Measurements from ENCODE around the gene ADGRV1.

The ADGRV1 gene

DNA sequence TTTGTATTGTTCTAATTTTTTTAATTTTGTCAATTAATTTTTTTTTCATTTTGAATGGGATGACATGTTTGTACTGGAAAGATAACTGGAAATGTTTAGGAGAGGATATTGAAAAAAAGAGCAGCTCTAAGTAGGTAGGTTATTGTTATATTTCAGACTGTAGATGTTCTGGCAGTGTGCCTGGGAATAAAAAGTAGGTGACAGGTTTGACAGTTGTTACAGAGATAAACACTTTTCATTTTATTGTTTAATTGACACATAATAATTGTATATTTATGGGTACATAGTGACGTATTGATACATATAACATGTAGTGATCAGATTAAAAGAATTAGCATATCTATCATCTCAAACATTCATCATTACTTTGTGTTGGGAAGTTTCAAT is 545.5 kb downstream of the ADGRV1 start:
- no peak for DNase-seq (ENCODE audit: low read depth in 2 of 2)

DNA sequence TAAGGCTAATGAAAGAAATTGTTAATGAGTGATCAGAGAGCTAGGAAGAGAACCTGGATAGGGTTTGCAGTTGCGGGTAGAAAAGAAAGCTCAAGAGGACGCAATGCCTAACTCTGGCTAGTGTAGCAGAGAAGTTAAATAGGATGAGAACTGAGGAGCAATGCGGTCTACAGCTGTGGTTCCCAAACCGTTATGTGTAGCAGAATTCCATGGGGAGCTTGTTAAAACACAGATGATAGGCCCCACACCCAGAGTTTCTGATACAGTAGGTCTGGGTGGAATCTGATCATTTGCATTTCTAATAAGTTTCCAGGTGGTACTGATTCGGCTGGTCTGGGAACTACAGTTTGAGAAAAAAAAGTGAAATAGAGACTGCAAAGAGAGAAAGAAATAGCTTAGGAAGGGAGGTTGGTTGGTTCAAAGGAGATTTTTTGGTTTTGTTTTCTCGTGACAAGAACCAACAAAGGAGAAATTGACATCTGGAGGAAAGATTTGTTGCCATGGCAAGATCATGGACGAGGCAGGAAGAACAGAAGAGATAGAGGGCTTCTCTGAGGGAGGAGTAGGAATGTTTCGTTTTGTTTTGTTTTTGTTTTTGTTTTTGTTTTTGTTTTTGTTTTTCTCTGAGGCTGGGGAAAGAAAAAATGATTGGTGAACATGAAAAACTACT is 548.4 kb downstream of the ADGRV1 start:
- no peak for DNase-seq (ENCODE audit: low read depth in 2 of 2)

DNA sequence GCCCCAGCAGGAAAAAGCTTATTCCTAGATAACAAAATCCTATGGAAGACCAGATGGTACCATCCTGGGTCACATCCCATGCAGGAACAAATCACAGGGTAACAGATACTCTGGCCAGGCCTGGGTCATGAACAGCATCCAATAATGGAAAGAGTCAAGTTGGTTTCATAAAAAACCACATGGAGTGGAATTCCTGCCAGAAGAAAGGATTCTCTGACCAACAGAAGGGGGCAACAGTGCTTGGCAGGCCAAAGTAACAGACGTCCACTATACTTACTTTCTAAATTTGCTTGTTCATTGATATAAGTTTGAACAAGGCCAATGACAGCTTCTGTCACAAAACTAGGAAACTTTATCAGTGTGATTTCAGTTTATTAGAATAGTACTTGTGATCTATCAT is 551.0 kb downstream of the ADGRV1 start:
- DNase-seq (ENCODE audit: low read depth in 2 of 2), result no peak

DNA sequence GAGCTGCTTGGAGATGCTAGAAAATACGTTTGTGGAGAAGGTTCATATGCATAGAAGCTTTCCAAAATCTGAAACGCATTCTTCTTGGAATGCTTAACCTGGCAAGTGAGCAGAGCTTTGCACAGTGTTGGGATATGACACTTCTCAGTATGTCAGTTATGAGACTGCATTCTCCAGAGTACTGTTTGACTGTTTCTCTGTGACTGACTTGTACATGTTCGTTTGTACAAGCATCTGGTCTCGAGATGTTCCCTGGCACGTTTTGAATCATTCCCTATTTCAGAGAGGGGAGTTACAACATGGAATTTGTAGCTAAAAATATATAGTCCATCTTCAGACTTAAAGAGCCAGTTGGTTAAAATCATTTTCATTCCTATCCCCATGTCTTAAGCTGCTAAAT is 552.1 kb downstream of the ADGRV1 start:
- no peak for DNase-seq (ENCODE audit: low read depth in 2 of 2)

GRCh38 chr5:91111473-91112238 is 553.1 kb downstream of the ADGRV1 start:
- no peak for DNase-seq (ENCODE audit: low read depth in 2 of 2)

DNA sequence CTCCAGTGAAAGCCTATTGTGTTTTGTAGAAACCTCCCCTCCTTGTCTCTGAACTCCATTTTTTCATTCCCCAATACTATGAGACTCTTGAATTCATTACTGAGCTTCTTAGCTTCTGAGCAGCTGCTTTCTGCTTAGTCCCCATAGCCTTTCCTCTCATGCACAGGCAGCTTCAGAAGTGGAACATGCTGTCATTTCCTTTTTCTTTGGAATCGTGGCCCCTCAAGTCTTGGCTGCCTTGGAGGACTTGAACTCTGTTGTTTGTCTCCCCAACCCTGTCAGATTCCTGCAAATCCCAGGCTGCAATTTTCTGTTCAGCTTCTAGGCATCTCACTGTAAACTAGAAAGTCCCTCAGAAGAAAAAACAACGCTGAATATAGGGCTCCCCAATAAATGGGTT is 556.1 kb downstream of the ADGRV1 start:
- no peak for DNase-seq (ENCODE audit: low read depth in 2 of 2)

DNA sequence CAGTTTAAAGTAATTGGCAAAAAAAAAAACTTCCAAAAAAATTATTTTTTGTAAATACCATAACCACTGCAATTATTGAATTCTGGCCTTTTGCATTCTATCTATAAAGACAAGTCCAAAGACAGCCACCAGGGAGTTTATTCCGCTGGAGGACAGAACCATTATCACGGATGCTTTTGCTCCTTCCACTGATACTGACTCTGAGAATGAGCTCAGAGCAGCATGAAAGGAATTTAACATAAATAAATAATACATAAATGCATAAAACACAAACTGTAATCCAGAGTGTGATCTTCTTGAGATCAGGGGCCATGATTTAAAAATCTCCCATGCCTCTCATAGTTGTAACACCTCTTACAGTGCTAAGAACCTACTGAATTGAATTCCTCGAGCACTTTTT is 559.8 kb downstream of the ADGRV1 start:
- no peak for DNase-seq (ENCODE audit: low read depth in 2 of 2)

DNA sequence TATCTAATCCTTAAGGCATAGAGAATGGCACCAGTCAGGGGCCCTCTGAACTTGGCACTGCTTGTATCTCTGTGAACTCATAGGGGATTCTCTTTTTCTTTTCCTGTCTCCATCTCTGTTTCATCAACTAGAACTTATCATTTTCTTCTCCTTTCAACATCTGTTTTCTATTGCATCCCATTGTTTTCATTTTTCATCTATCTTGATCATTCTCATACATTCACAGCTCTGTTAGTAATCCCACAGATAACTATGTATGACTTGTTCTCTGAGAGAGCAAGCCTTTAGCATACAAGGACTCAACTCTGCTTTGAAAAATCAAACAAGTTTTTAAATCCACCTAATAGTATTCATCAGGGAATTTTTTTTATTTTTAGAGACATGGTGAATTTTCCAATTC is 560.2 kb downstream of the ADGRV1 start:
- no peak for DNase-seq (ENCODE audit: low read depth in 2 of 2)

DNA sequence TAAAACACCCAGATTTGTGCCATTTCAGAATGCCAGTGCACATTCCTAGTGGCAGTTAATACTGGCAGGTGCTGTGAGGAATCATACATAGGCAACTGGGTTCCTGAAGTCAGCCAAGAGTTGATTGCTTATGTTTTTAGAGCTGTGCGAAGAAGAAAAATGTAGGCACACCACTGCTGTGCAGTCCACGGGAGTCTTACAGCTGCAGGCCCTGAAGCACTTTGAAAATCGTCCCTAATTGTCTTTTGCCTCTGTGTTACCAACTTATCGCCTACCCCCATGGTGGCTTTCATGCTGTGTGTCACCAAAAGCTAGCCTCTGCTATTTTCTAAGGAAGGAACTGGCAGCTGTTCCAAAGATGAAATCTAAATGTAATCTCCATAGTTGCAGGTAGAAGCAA is 560.6 kb downstream of the ADGRV1 start:
- DNase-seq (ENCODE audit: low read depth in 2 of 2), result no peak

GRCh38 chr5:91119981-91120850 is 561.6 kb downstream of the ADGRV1 start:
- DNase-seq (ENCODE audit: low read depth in 2 of 2), result no peak

DNA sequence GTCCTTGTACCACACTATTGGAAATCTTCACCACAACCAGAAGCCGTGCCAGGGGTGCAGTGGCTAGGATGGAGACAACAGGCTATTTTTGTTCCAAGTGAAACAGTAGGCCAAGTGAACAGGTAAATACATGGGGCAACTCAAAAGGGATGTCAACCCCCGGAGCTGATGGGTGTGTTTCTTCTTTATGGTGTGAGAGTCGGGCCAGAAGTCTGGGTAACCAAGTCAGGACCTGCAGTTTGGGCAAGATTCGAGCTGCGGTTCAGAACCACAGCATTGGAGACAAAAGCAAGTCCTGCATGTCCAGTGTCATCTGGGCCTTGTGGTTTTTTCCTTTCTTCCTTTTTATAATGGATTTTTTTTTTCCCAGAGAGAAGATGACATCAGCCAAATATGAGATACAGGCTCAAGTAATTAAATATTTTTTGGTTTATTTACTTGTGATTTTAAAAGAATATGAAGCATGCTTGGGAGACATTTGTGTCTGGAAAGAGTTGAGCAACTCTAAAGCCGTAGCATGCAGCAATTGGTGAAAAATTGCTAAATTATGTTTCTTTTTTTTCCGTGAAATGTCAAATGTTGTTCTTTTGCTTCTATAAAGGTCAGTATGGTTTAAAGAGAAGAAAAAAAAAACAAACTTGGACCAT is 562.9 kb downstream of the ADGRV1 start:
- no peak for DNase-seq (ENCODE audit: low read depth in 2 of 2)

DNA sequence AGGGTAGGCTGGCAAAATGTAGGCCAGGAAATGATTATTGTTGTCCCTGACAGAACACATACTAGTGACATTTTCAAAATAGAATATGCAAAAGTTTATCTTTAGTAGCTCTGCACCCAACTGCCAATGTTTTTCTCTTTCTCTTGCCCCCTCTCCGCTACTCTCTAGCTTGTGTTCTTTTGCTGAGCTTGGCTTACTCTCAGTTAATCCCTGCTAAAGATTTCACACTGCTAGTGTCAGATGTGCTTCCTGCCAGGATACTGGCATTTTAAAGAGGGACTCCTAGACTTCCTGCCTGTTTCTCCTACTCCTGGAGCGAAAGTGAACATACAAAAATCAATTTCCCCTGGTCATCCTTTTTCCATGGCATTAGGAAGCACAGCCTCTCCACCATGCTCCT is 564.1 kb downstream of the ADGRV1 start:
- DNase-seq (ENCODE audit: low read depth in 2 of 2), result no peak

GRCh38 chr5:91123291-91123690 is 564.7 kb downstream of the ADGRV1 start:
- no peak for DNase-seq (ENCODE audit: low read depth in 2 of 2)

DNA sequence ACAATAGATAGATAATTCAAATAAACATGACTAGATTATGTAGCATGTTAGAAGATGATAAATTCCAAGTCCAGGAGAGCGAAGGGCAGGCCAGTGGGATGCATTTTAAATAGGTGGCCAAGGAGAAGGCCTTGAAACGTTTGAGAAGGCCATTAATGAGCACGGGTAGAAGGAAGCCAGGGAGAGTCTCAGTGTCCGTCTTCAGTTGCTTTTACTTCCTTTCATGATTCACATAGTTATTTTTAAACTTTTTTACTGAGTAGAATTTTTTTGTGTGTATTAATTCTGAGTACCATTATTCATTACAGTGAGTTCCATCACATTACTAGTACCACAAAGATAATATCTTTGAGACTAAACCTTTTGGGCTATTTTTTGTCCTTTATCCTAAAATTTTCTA is 565.3 kb downstream of the ADGRV1 start:
- DNase-seq (ENCODE audit: low read depth in 2 of 2), result no peak

GRCh38 chr5:91125916-91126315 is 567.3 kb downstream of the ADGRV1 start:
- DNase-seq (ENCODE audit: low read depth in 2 of 2), result no peak

DNA sequence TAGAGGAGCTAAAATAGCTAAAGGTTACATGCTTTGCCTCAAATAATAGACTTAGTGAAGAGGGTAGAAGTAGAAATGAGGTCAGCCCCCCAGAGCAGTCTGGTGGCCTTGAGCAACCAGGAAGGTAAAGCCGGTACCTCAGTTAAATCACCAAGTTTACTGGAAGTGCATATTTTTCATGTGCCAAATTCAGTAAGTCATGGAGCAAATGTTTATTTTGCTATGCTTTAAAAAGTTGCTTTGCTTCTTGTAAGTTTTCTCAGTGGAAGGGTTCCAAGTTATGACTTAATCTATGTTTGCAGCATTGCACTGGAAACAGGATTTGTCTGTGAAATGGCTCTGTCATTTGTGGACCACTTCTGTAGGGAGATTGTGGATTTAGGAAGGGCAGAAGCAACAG is 567.9 kb downstream of the ADGRV1 start:
- DNase-seq (ENCODE audit: low read depth in 2 of 2), result no peak

DNA sequence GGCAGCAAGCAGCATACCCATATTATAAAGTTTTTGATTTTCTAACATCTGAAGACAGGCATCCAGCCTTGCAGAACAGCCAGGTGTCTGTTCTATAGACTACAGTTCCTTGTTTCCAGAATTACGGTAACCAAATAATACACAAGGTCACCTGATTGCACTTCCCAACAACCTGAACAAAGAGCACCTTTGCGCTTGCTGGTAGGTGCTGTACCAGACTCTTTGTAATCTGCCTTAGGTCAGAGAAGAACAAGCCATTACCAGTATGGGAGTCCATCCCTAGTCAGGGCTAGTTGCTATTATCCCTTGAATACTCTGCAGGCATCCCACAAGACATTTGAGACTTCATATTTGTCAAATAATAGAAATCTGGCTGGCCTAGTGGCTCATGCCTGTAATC is 568.3 kb downstream of the ADGRV1 start:
- no peak for DNase-seq (ENCODE audit: low read depth in 2 of 2)

GRCh38 chr5:91127456-91128081 is 569.0 kb downstream of the ADGRV1 start:
- no peak for DNase-seq (ENCODE audit: low read depth in 2 of 2)

GRCh38 chr5:91128604-91129003 is 570.0 kb downstream of the ADGRV1 start:
- DNase-seq (ENCODE audit: low read depth in 2 of 2), result no peak

DNA sequence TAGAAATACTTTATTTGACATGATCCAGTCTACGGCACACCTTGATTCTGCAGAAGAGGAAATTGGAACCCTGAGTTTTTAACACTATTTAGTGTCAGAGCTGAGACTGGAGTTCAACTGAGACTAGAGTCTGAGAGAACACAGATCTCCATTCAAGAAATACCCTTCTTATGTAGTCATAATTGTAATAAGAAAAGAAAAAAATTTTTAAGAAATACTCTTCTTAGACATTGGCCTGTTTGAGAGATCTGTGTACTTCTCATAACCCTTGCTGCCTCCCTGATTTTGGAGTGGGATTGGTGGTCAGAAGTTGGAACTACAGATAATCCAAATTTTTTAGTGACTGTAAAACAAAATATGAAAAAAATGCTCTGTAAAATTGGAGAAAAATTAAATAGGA is 571.2 kb downstream of the ADGRV1 start:
- DNase-seq (ENCODE audit: low read depth in 2 of 2), result no peak

GRCh38 chr5:91130759-91131158 is 572.2 kb downstream of the ADGRV1 start:
- DNase-seq (ENCODE audit: low read depth in 2 of 2), result no peak

- no peak for DNase-seq (ENCODE audit: low read depth in 2 of 2)
Measured at GRCh38 chr5:91132550-91132949, 574.0 kb downstream of the ADGRV1 start.
